ENCODE measurements around the gene SMC1A. TPM values are rescaled to one million over a fixed set of nuclear protein-coding genes. Genes with fewer than 3 reads are reported as not detected.
"Not testable (repeated sequence)": the region's sequence is repeated elsewhere in the genome, so short reads cannot be mapped to it uniquely, and the experiment has no call there.

SMC1A gene
- total RNA-seq, 1 donor from 2014 or later = 50.6 TPM

DNA sequence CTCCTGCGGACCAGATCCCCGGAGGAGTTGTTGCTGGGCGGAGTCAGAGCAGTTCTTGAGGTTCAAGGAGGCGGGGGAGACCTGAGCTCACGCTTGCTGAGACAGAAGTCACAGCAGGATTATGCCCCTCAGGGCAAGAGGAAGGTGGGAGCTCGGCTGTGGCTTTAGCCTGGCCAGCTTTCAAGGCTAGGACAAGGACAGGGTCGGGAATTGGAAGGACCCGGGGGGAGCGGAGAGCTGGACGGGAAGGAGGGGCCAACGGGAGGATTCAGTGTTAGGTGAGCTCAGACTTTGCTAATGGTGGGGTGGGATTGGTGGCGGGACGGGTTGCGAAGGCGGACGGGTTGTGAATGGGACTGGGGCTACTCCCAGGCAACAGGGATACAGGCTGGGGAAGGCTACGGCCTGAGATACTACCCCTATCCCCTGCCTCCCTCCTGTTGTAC is 430 bp upstream of the SMC1A start, which contains the start of gene RIBC1:
TSS of gene RIBC1 (plus strand) at position 13 of the 446 bp plus-strand sequence. CDS start 3,404 bp downstream, outside the sequence.
- no peak for DNase-seq (ENCODE audit: low spot score)

- DNase-seq (ENCODE audit: low spot score) = no peak
Observed at GRCh38 chrX:53421772-53422085, 725 bp downstream of the SMC1A start.

- no peak for DNase-seq (ENCODE audit: low spot score)
Observed at GRCh38 chrX:53421125-53421524, 1.3 kb downstream of the SMC1A start.

GRCh38 chrX:53420351-53420750 is 2.1 kb downstream of the SMC1A start:
- not testable (repeated sequence) for DNase-seq (ENCODE audit: low spot score)

- no peak for DNase-seq (ENCODE audit: low spot score)
Observed at GRCh38 chrX:53412446-53412845, 10.0 kb downstream of the SMC1A start.

DNA sequence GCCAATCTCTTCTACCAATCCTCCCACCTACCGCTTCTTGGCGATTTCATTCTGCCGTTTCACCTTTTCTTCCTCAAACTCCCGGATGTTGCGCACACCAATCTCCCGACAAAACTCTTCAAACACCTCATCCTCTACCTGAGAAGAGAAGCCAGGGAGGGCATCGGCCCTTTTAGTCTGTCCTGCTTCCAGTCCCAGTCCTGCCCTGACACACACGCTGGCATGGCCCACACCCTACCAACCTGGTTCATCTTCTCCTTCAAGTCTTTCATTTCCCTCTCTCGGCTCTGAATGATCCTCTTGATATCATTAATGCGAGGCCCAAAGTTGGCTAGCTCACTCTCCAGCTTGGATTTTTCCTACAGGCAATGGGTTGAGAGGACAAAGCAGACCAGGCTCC is 18.9 kb downstream of the SMC1A start:
- DNase-seq (ENCODE audit: low spot score) = peak; percentile 65

DNA sequence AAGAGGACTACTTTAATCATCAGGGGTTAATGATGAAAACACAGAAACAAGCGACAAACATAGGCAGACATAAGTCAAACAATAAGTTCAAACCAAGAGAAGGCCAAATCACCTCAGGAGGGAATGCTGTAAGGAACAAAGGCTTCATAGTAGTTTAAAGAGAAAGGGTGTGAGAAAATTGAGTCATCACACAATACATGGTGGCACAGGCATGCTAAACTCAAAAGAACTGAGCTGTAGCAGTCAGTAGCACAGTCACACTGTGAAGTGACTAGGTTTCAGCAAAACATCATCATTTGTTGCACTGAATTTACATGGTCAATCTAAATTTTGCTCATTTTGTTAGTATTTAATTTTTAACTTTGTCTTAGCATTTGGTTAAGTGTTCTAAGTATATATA is 24.2 kb downstream of the SMC1A start:
- no peak for DNase-seq (ENCODE audit: low spot score)

GRCh38 chrX:53395605-53396298 is 26.7 kb downstream of the SMC1A start:
- DNase-seq (ENCODE audit: low spot score) = no peak

- DNase-seq (ENCODE audit: low spot score) = no peak
Observed at GRCh38 chrX:53383376-53384076, 38.9 kb downstream of the SMC1A start.

DNA sequence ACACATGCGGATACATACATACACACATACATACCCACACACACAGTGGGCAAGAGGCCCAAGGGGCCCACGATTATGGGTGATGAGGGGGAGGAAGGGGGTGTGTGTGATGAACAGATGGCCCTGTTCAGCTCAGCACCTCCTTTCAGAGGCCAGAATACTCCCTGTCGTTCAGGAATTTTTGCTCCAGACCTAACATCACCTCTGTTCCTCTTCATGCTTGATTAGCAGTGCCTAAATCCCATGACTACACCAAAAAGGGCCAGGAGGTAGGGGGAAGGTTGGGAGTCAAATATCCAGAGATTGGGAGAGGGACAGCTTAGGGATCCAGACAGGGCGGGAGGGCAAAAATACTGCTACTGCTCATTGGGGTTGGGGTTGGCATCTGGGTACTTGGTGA is 42.7 kb downstream of the SMC1A start:
- no peak for DNase-seq (ENCODE audit: low spot score)

DNA sequence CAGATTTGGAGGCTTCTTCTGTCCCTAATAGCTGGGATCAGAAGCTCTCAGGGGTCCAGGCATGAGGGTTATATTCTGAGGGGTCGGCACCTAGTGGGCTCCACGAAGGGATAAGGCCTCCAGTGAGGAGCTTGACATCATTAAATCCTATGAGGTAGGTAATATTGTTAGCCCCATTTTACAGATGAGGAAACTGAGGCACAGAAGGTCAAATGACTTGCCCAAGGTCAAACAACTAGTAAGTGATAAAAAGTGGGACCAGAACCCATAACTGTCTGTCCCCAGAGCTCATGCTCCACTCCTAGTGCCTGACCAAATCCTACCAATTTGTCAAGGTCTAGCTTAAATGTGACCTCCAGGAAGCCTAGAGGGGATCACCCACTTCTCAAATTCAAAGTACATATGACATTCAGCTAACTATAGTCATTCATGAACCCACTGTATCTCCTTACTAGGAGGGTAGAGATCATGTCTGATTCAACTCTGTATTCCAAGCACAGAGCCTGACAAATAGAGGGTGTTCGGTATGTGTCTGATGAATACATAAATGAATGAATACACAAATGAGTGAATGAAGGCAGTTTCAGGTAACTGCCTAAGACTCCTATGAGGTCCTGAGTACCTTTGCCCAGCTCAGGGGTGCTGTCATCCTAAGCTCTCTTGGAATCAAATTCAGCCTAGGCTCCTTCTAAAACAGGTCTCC is 43.3 kb downstream of the SMC1A start:
- no peak for DNase-seq (ENCODE audit: low spot score)

GRCh38 chrX:53377464-53377863 is 45.0 kb downstream of the SMC1A start:
- no peak for DNase-seq (ENCODE audit: low spot score)

GRCh38 chrX:53376888-53377287 is 45.6 kb downstream of the SMC1A start:
- DNase-seq (ENCODE audit: low spot score) = no peak

- no peak for DNase-seq (ENCODE audit: low spot score)
Observed at GRCh38 chrX:53374923-53375322, 47.5 kb downstream of the SMC1A start.

DNA sequence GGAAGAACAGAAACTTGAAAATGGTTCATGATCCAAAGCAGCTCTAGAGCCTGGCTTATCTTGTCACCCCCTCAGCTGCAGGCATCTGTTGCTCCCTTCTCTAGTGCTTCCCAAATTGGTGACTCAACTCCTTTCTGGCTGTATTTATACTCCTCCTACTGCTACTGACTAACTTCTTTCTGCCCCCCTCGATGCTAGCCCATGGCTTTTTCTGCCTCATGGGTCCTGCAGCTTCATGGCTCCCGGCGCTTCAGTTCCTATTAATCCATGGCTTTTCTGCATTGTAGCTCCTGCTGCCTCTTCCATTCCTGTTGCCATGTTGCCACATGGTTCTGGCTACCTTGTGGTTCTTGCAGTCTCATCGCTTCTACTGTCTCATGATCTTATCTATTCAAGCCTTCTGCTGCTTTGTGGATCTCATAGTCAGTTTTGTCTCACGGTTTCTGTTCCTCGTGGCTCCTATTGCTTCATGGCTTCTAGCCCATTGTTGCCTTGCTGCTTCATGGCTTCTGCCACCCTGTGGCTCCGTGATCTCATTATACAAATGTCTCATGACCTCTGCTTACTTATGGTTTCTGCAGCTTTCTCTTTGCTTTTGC is 48.1 kb downstream of the SMC1A start:
- DNase-seq (ENCODE audit: low spot score) = no peak

- DNase-seq (ENCODE audit: low spot score) = no peak
Observed at GRCh38 chrX:53373307-53373706, 49.1 kb downstream of the SMC1A start.

GRCh38 chrX:53366454-53366853 is 56.0 kb downstream of the SMC1A start:
- not testable (repeated sequence) for DNase-seq (ENCODE audit: low spot score)

GRCh38 chrX:53362449-53362848 is 60.0 kb downstream of the SMC1A start:
- no peak for DNase-seq (ENCODE audit: low spot score)

DNA sequence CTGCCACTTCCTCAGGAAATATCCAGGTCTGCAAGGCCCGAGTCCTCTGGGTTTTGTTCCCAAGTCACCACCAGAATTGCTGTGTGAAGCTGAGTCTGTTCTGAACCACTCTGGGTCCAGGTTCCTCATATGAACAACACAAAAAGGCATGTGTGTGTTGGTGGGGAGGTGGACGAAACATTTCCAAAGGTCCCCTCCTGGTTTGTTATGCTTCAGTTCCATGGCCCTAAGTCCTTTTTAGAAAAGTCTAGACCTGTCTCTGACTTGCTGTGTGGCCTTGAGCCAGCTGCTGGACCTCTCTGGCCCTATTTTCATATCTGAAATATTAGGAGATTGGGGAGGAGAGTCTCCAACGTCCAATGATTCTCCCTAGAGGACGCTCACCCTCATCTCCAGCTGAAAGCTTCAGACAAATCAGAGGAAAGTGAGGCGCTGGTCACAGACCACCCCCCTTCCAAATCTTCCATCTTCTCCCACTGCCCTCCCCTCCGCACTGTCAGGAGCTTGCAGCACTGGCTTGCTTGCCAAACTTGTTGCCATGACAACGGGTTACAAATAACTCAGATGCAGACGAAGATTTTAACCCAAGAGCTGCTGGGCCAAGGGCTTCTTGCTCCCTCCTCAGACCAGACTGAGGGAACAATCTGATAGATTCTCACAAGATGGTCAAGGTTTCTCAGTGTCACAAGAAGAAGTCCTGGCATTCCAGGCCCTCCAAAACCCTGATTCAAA is 64.5 kb downstream of the SMC1A start:
- DNase-seq (ENCODE audit: low spot score) = no peak

DNA sequence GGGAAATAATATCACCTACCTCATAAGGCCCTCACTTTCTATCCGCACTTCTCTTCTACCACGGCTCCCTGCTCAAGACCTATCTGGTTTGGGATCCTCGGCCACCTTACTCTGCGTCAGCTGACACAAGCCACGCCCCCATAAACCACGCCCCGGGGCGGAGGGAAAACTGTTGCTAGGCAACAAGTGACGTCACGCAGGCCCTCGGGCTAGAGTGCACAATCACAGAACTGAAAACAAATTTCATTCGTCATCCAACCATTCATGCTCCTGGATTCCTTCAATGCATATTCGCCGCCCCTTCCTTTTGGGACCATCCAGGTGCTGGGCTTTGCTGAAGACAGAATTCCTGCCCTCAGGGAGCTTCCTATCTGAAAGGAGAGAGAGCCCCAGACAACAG is 66.3 kb downstream of the SMC1A start:
- no peak for DNase-seq (ENCODE audit: low spot score)

- DNase-seq (ENCODE audit: low spot score) = no peak
Observed at GRCh38 chrX:53354669-53355068, 67.8 kb downstream of the SMC1A start.
